K562 (cell line): Measurements from ENCODE around the gene TBC1D25. TPM values are rescaled to one million over a fixed set of nuclear protein-coding genes. Genes with fewer than 3 reads are reported as not detected.

Experiments used
- ARID4B ChIP-seq: sonication (generic); formaldehyde crosslinking; IDR thresholded peaks from 2 replicates; pipeline ENCODE4 v1.8.0; 2022; ENCODE audit warnings: mild to moderate bottlenecking, missing genetic modification reagents
- ATF3 ChIP-seq, 2 experiments: fragments of 450-650 bp in 1 of 2; sonication (generic) in 1 of 2; formaldehyde crosslinking in 1 of 2; IDR thresholded peaks in 1 of 2; conservative IDR thresholded peaks in 1 of 2; 2 replicates each; pipeline versions ENCODE4 v1.6.1 to v1.8.1; 2016 to 2023; ENCODE audit warnings: mild to moderate bottlenecking in 2 of 2, moderate library complexity in 2 of 2, inconsistent platforms in 1 of 2, missing genetic modification reagents in 1 of 2
- ATF4 ChIP-seq: fragments of 450-650 bp; formaldehyde crosslinking; IDR thresholded peaks from 2 replicates; pipeline ENCODE4 v1.4.0; 2022; ENCODE audit warnings: mild to moderate bottlenecking, moderate library complexity
- CREB5 ChIP-seq: fragments of 250-450 bp; sonication (Bioruptor Pico); IDR thresholded peaks from 2 replicates; pipeline ENCODE4 v1.5.0; 2020; ENCODE audit warnings: mild to moderate bottlenecking
- CREBBP ChIP-seq: IDR thresholded peaks from one replicate; pipeline ENCODE4 v1.6.1; 2012; ENCODE audit warnings: low read depth, mild to moderate bottlenecking, control low read depth, inconsistent platforms, low read length
- HMBOX1 ChIP-seq: sonication (generic); IDR thresholded peaks from 2 replicates; pipeline ENCODE4 v1.6.1; 2016
- JUNB ChIP-seq: fragments of 450-650 bp; formaldehyde crosslinking; conservative IDR thresholded peaks from 2 replicates; pipeline ENCODE4 v1.4.0; 2020; ENCODE audit warnings: mild to moderate bottlenecking
- MECOM ChIP-seq: fragments of 250-450 bp; sonication (Bioruptor Pico); IDR thresholded peaks from 2 replicates; pipeline ENCODE4 v1.8.0; 2022; ENCODE audit warnings: inconsistent platforms
- NFE2 ChIP-seq: IDR thresholded peaks from 2 replicates; pipeline ENCODE4 v1.6.1; 2014; ENCODE audit warnings: antibody characterized with exemption, low read depth
- TAF1 ChIP-seq: IDR thresholded peaks from 2 replicates; pipeline ENCODE4 v1.6.1; 2011; ENCODE audit warnings: mild to moderate bottlenecking, low read length, moderate library complexity; ENCODE audit not compliant: insufficient read depth, control insufficient read depth, severe bottlenecking; ENCODE audit errors: extremely low read depth
- polyA plus RNA-seq, 8 experiments: library from polyadenylated mRNA; depleted of rRNA in 4 of 8; stranded (reverse) in 5 of 8; unstranded in 3 of 8; fragments of >200 nt; fragmentation: Nextera tagmentation in 2 of 8; fragmentation: Illumina TruSeq in 1 of 8; extraction: Ambion mirVana in 2 of 8; extraction: Trizol in 1 of 8; gene quantifications; 2 replicates each; pipeline versions ENCODE4 v1.2.1 to v1.2.3, GENCODE V29; 2011 to 2014; ENCODE audit warnings: inconsistent platforms in 1 of 8, missing spikeins in 1 of 8
- total RNA-seq, 7 experiments: library from RNA; depleted of rRNA in 6 of 7; stranded (reverse); fragments of >200 nt in 6 of 7; fragmentation: Illumina TruSeq in 2 of 7; extraction: Trizol in 2 of 7; gene quantifications; 2 replicates each; pipeline versions ENCODE4 v1.2.1 to v1.2.3, GENCODE V29; 2011 to 2021; ENCODE audit warnings: low replicate concordance in 1 of 7
- TF ChIP-seq, protein P1 (sequence below): sonication (generic); formaldehyde crosslinking; IDR thresholded peaks from 2 replicates; pipeline ENCODE4 v1.8.0; 2022; ENCODE audit warnings: missing genetic modification reagents, mild to moderate bottlenecking, borderline replicate concordance
- TF ChIP-seq, protein P2 (sequence below): fragments of 250-450 bp; sonication (Bioruptor Pico); IDR thresholded peaks from 2 replicates; pipeline ENCODE4 v1.8.0; 2022; ENCODE audit warnings: moderate library complexity, mild to moderate bottlenecking, inconsistent platforms

The TBC1D25 gene
- total and polyA plus RNA-seq, 9 of the 15 experiments (the other 6 are each of a cell fraction or from before 2014, with no cell fraction given), result 0.62 to 10.6 (median 3.9) TPM

DNA sequence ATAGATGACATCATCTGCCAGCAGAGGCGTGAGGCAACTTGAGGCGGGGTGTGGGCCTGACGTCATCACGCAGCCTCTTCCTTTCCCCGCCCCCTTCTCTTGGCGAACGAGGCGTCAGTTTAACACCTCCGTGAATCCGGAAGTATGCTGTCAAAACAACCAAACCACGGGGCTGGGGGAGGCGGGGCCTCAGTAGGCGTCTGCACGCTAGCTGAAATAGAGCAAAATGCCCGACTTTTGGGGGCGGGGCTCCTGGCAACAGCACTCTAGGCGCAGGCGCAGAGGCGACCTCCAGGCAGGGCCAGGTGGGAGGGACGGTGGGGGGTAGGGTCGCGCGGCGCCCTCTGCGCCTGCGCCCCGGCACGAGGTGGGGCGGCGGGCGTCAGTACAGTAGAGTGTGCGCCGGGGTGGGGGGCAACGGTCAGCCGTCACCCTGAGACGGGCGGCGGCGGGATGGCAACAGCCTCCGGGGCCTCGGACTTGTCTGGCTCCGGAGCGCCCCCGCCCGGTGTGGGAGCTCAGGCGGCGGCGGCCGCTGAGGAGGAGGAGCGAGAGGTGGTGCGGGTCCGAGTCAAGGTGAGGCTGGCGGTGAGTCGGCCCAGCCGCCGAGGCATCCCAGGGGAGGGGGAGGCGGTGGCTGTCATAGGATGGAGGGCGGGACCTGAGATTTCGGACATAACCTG, at the start of gene TBC1D25 (continued):
- TF ChIP-seq CREBBP, result no peak
- peak; percentile 60; the same call in 1 of the 2 replicates for TF ChIP-seq ARID4B
- TF ChIP-seq, protein P1, sequence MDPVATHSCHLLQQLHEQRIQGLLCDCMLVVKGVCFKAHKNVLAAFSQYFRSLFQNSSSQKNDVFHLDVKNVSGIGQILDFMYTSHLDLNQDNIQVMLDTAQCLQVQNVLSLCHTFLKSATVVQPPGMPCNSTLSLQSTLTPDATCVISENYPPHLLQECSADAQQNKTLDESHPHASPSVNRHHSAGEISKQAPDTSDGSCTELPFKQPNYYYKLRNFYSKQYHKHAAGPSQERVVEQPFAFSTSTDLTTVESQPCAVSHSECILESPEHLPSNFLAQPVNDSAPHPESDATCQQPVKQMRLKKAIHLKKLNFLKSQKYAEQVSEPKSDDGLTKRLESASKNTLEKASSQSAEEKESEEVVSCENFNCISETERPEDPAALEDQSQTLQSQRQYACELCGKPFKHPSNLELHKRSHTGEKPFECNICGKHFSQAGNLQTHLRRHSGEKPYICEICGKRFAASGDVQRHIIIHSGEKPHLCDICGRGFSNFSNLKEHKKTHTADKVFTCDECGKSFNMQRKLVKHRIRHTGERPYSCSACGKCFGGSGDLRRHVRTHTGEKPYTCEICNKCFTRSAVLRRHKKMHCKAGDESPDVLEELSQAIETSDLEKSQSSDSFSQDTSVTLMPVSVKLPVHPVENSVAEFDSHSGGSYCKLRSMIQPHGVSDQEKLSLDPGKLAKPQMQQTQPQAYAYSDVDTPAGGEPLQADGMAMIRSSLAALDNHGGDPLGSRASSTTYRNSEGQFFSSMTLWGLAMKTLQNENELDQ (CRISPR knock-in tag), result no peak
- TF ChIP-seq MECOM (CRISPR knock-in tag), result 0 out of 2 replicates have a peak, but pooled peaks have one; percentile 25
- TF ChIP-seq NFE2, result no peak
- no peak for TF ChIP-seq CREB5 (CRISPR knock-in tag)
- TF ChIP-seq, protein P2, sequence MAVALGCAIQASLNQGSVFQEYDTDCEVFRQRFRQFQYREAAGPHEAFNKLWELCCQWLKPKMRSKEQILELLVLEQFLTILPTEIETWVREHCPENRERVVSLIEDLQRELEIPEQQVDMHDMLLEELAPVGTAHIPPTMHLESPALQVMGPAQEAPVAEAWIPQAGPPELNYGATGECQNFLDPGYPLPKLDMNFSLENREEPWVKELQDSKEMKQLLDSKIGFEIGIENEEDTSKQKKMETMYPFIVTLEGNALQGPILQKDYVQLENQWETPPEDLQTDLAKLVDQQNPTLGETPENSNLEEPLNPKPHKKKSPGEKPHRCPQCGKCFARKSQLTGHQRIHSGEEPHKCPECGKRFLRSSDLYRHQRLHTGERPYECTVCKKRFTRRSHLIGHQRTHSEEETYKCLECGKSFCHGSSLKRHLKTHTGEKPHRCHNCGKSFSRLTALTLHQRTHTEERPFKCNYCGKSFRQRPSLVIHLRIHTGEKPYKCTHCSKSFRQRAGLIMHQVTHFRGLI (CRISPR knock-in tag), result no peak
- no peak for TF ChIP-seq ATF4 (CRISPR knock-in tag)
- TF ChIP-seq ATF3 (IDR thresholded peaks at IDR 0.05), result peak; percentile 100
- TF ChIP-seq ATF3 (CRISPR knock-in tag; conservative IDR thresholded peaks at IDR 0.05), result no peak
- TF ChIP-seq HMBOX1, result no peak
- TF ChIP-seq TAF1, result no peak
- peak; percentile 98 for TF ChIP-seq JUNB (CRISPR knock-in tag)
